ENCODE measurements around the gene ADAMTS18. TPM values are rescaled to one million over a fixed set of nuclear protein-coding genes. Genes with fewer than 3 reads are reported as not detected.
A peak's percentile ranks its signal among the peaks of the same experiment; 100 is the strongest.

The ADAMTS18 gene
- total RNA-seq, 4 donors from 2014 or later: 0.75 TPM; not detected in 3

DNA sequence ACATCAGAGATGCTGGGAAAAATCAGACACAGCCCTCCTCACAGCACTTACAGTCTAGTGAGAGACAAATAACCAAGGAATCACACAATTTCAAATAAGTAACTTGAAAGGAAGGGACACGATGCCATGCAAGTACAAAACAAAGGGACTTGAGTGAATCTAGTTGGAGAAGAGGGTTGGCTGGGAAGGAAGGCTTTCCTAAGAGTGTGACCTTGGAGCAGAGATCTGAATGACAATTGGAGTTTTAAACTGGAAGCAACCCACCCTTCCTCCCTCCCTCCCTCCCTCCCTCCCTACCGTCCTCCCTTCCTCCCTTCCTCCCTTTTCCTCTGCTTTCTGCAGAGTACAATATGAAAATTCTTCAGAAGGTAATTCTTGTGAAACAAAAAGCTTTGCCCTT, 31.1 kb downstream of the ADAMTS18 start:
- no peaks in the 10 kb centered on the region for H3K27me3 ChIP-seq
- no peak overlapping the region for H3K27ac ChIP-seq
- TF ChIP-seq CTCF (IDR thresholded peaks at IDR 0.05): no peak
- TF ChIP-seq POLR2A (IDR thresholded peaks at IDR 0.05): no peak
- intact Hi-C loops (cut with DNase I): no loop called here
- no peaks in the 10 kb centered on the region for H3K36me3 ChIP-seq
- DNase-seq: no peak
- WGBS, 2 donors: 63 to 78% methylated on average over 2 of the region's 2 CpGs
- peaks cover 13 to 16% of the 10 kb centered on the region in 2 donors for H3K4me1 ChIP-seq
- no peak overlapping the region for H3K4me3 ChIP-seq (replicated peaks in 1 of 3)
- H3K9me3 ChIP-seq: no peaks in the 10 kb centered on the region

DNA sequence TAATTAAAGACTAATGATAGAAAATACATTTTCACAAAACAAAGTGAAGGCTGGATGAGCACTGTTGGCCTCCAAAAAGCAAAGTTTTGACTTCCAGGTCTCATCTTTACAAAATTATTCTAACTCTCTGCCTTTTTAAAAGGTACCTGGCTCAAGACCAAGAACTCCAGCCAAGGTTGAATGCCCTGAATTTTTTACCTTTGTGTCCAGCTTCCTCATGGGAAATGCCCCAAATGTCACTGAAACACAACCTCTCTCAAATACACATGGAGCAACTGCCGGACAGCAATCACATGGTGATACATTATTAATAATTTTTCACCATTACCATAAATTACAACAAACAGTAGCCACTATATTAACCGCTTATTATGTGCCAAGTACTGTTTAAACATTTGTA, 32.2 kb downstream of the ADAMTS18 start:
- peak overlapping the region in 2 of 3 donors; percentile 25 to 42 for H3K27ac ChIP-seq

DNA sequence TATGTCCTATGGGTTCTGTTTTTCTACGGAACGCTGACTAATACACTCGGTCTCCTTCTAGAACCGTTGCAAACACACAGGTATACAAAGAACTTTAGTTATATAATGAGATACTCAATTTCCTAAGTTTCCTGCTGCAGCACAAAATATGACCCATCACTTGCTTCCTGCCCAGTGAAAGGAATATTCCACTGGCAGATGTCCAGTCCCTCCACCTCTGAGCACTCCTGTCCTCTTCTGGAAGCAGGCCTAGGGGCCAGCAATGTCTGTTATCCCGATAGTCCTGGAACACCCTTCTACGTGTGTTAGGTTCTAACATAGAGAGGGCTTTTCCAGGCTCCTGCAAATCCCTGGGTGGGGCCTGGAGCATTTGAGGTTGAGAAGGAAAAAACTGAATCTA, 32.7 kb downstream of the ADAMTS18 start:
- TF ChIP-seq POLR2A (IDR thresholded peaks at IDR 0.05): no peak
- no peak for TF ChIP-seq CTCF (IDR thresholded peaks at IDR 0.05)
- WGBS, 2 donors: 72 to 74% methylated on average over 6 of the region's 6 CpGs
- Histone ChIP-seq H3K36me3 (no peaks in the 10 kb centered on the region), H3K4me3 (replicated peaks in 1 of 3) (no peak overlapping the region), H3K27ac (peak overlapping the region in 2 of 3 donors; percentile 25 to 42), H3K4me1 (peaks cover 13 to 16% of the 10 kb centered on the region in 2 donors), H3K27me3 (no peaks in the 10 kb centered on the region), H3K9me3 (no peaks in the 10 kb centered on the region)
- DNase-seq: peak; percentile 18 to 27
- intact Hi-C loops (cut with DNase I): no loop called here

More for the DNA sequence above, 32.2 kb downstream of the ADAMTS18 start:
- 49 to 55% methylated on average over 2 of the region's 2 CpGs for WGBS, 2 donors
- no peaks in the 10 kb centered on the region for H3K9me3 ChIP-seq
- no peaks in the 10 kb centered on the region for H3K27me3 ChIP-seq
- H3K36me3 ChIP-seq: no peaks in the 10 kb centered on the region
- H3K4me3 ChIP-seq (replicated peaks in 1 of 3): no peak overlapping the region
- peak; percentile 43 to 59 for DNase-seq
- intact Hi-C loops (cut with DNase I): no loop called here
- no peak for TF ChIP-seq POLR2A (IDR thresholded peaks at IDR 0.05)
- TF ChIP-seq CTCF (IDR thresholded peaks at IDR 0.05): no peak
- H3K4me1 ChIP-seq: peaks cover 13 to 16% of the 10 kb centered on the region in 2 donors

DNA sequence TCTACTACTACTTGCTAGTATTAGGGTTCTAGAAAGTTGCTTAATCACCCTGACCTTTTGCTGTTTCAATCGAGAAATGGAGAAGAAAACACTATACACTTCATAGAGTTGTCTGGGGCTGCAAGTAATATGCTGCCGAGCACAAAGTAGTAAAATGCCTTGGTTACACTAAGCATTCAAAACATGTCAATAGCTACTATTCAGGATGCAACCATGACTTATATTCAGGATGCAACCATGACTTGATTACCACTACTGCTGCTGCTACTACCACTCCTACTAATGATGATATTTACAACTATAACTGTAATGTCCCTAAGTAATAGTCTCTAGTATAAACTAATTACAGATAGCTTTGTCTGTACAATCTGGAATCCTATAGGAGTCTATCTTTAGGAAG, 35.3 kb downstream of the ADAMTS18 start:
- Histone ChIP-seq H3K27ac (no peak overlapping the region), H3K27me3 (no peaks in the 10 kb centered on the region), H3K9me3 (no peaks in the 10 kb centered on the region), H3K4me1 (peaks cover 13 to 16% of the 10 kb centered on the region in 2 donors), H3K4me3 (replicated peaks in 1 of 3) (no peak overlapping the region), H3K36me3 (no peaks in the 10 kb centered on the region)
- intact Hi-C loops (cut with DNase I): no loop called here
- whole genome bisulfite sequencing, 2 donors: 76 to 77% methylated on average over 2 of the region's 2 CpGs
- no peak for DNase-seq
- TF ChIP-seq CTCF (IDR thresholded peaks at IDR 0.05) (no peak), POLR2A (IDR thresholded peaks at IDR 0.05) (no peak)

GRCh38 chr16:77399066-77399465, 35.8 kb downstream of the ADAMTS18 start:
- no peaks in the 10 kb centered on the region for H3K27me3 ChIP-seq
- H3K4me3 ChIP-seq (replicated peaks in 1 of 3): no peak overlapping the region
- peaks cover 13 to 16% of the 10 kb centered on the region in 2 donors for H3K4me1 ChIP-seq
- H3K9me3 ChIP-seq: no peaks in the 10 kb centered on the region
- TF ChIP-seq POLR2A (IDR thresholded peaks at IDR 0.05): no peak
- no peak for TF ChIP-seq CTCF (IDR thresholded peaks at IDR 0.05)
- WGBS, 2 donors: 90 to 100% methylated on average over 1 of the region's 1 CpG
- intact Hi-C loops (cut with DNase I): no loop called here
- no peak overlapping the region for H3K27ac ChIP-seq
- no peaks in the 10 kb centered on the region for H3K36me3 ChIP-seq
- DNase-seq: no peak
